ENCODE results near the gene ZPLD1. TPM values are rescaled to one million over a fixed set of nuclear protein-coding genes. Genes with fewer than 3 reads are reported as not detected.

The ZPLD1 gene
- total and polyA plus RNA-seq, 2 of the 4 experiments (the other 2 are of a cell fraction): under 0.01 to 0.03 TPM

DNA sequence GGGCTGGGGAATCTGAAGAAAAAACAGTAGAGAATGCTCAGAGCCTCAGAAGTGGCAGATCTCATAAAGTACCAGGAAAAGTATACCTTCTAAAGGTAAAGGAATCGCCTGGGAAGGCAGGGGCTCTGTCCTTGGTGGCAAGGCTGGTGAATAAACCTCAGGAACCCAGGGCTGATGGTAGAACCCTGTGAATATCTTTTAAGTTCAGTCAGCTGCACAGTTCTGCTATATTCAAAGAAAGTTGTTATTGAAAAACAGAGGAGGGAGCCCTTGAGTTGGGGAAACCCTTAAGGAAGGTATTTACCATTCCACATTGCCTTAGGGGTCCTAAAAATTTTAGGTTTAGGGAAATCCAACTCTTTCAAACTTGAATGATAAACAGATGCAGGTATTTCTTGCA, 31.2 kb downstream of the ZPLD1 start:
- DNase-seq: no peak
- H3K4me1 ChIP-seq (ENCODE audit: control insufficient read depth, insufficient read depth, low read length): no peaks in the 10 kb centered on the region
- no peak overlapping the region for H2AFZ ChIP-seq (replicated peaks; ENCODE audit: low read length, poor library complexity)
- H3K4me3 ChIP-seq (ENCODE audit: insufficient read depth, low read depth, low read length): no peak overlapping the region
- no TSS peak for BruUV-seq (replicated peaks)
- no peaks in the 10 kb centered on the region for H3K9me3 ChIP-seq (ENCODE audit: control insufficient read depth, insufficient read depth, low read length)
- ATAC-seq (ENCODE audit: low read depth): no peak
- H3K79me1 ChIP-seq (ENCODE audit: low read depth in 1 of 2, low read length in 2 of 2): no peaks in the 10 kb centered on the region
- H3K56ac ChIP-seq (ENCODE audit: extremely low read depth, insufficient read depth, low read length): no peak overlapping the region
- ChIA-PET POLR2A (ENCODE audit: unreplicated experiment) (no interaction called here), CTCF (no interaction called here)
- H2AK5ac ChIP-seq (ENCODE audit: low read depth, low read length): no peak overlapping the region
- no peak overlapping the region for H3K23ac ChIP-seq (ENCODE audit: low read depth, low read length)
- H3K4me2 ChIP-seq (ENCODE audit: low read depth, low read length): no peak overlapping the region
- no peak overlapping the region for H4K91ac ChIP-seq (ENCODE audit: insufficient read depth, low read depth, low read length)
- no peak overlapping the region for H4K5ac ChIP-seq (ENCODE audit: low read depth, low read length)
- intact Hi-C loops (cut with micrococcal nuclease): no loop called here
- no peak overlapping the region for H2BK15ac ChIP-seq (ENCODE audit: low read depth, low read length)
- no peak overlapping the region for H2BK20ac ChIP-seq (ENCODE audit: low read depth, low read length)
- in situ Hi-C loops (cut with MboI; ENCODE audit: low sequenced_read_pairs): no loop called here
- H3K27ac ChIP-seq (ENCODE audit: insufficient read depth, low read length): no peak overlapping the region
- H4K8ac ChIP-seq (ENCODE audit: low read depth in 2 of 2, low read length in 2 of 2): no peak overlapping the region
- H3K18ac ChIP-seq (ENCODE audit: low read depth, low read length): no peak overlapping the region
- no peaks in the 10 kb centered on the region for H3K36me3 ChIP-seq (ENCODE audit: control insufficient read depth, insufficient read depth, low read length)
- no peak overlapping the region for H3K9ac ChIP-seq (ENCODE audit: low read depth, low read length)
- no peaks in the 10 kb centered on the region for H3K9me1 ChIP-seq (ENCODE audit: insufficient read depth, low read length)
- H2BK5ac ChIP-seq (ENCODE audit: low read depth, low read length, poor library complexity, severe bottlenecking): no peak overlapping the region
- H3K14ac ChIP-seq (replicated peaks; ENCODE audit: low read depth, low read length): no peak overlapping the region
- H3K4ac ChIP-seq (ENCODE audit: low read depth, low read length): no peak overlapping the region
- TF ChIP-seq RAD21 (IDR thresholded peaks at IDR 0.05; ENCODE audit: low read length) (no peak), MAFK (IDR thresholded peaks at IDR 0.05; ENCODE audit: low read depth, low read length) (no peak), BHLHE40 (IDR thresholded peaks at IDR 0.05; ENCODE audit: low read depth, low read length) (no peak), ELK1 (IDR thresholded peaks at IDR 0.05; ENCODE audit: borderline replicate concordance, low read depth, low read length) (no peak), RFX5 (IDR thresholded peaks at IDR 0.05; ENCODE audit: low read depth, low read length) (no peak), POLR2A (IDR thresholded peaks at IDR 0.05; ENCODE audit: low read depth, low read length) (no peak), MAZ (IDR thresholded peaks at IDR 0.05; ENCODE audit: borderline replicate concordance, low read depth, low read length) (no peak), FOS (IDR thresholded peaks at IDR 0.05; ENCODE audit: low read depth, low read length) (no peak), MXI1 (IDR thresholded peaks at IDR 0.05; ENCODE audit: borderline replicate concordance, low read depth, low read length) (no peak), RCOR1 (IDR thresholded peaks at IDR 0.05; ENCODE audit: insufficient replicate concordance, low read length) (no peak)
- TF ChIP-seq, protein P1, sequence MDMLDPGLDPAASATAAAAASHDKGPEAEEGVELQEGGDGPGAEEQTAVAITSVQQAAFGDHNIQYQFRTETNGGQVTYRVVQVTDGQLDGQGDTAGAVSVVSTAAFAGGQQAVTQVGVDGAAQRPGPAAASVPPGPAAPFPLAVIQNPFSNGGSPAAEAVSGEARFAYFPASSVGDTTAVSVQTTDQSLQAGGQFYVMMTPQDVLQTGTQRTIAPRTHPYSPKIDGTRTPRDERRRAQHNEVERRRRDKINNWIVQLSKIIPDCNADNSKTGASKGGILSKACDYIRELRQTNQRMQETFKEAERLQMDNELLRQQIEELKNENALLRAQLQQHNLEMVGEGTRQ (IDR thresholded peaks at IDR 0.05; ENCODE audit: low read depth, low read length): no peak
- dilution Hi-C loops (cut with HindIII; ENCODE audit: low sequenced_read_pairs, unreplicated experiment): no loop called here
- no peak overlapping the region for H2AK9ac ChIP-seq (replicated peaks; ENCODE audit: low read depth, low read length, poor library complexity)
- no peaks in the 10 kb centered on the region; the same call in 1 of the 2 replicates for H3K27me3 ChIP-seq (ENCODE audit: control insufficient read depth, insufficient read depth, low read length)
- H4K20me1 ChIP-seq (ENCODE audit: insufficient read depth, low read length): no peaks in the 10 kb centered on the region
- H2BK120ac ChIP-seq (ENCODE audit: low read depth, low read length): no peak overlapping the region
- 20% methylated on average over 1 of the region's 1 CpG; no CpG with 5 or more reads in 1 of the 2 experiments for WGBS, 2 experiments (ENCODE audit: extremely low coverage in 2 of 2, insufficient read length in 1 of 2)
